GM18868 (cell line): Measurements from ENCODE around the gene ARHGEF4.

Source experiments
- ATAC-seq: cut with Tn5 transposase; IDR thresholded peaks from one replicate; pipeline ENCODE4 v1.9.1; 2021; ENCODE audit warnings: mild to moderate bottlenecking, moderate library complexity; ENCODE audit not compliant: unreplicated experiment

ARHGEF4 gene

GRCh38 chr2:130836501-130837174 is at the start of gene ARHGEF4:
Gene ARHGEF4 (plus strand): TSS chr2:130836914. CDS start chr2:130836954, 40 bp downstream.
- peak; percentile 37 for ATAC-seq

GRCh38 chr2:130787841-130788240 is 48.9 kb upstream of the ARHGEF4 start:
- ATAC-seq: no peak

- no peak for ATAC-seq
These were observed 46.4 kb upstream of the ARHGEF4 start for GRCh38 chr2:130790312-130790711.

GRCh38 chr2:130790804-130791616 is 45.7 kb upstream of the ARHGEF4 start:
- no peak for ATAC-seq

- ATAC-seq: no peak
These were observed 45.1 kb upstream of the ARHGEF4 start for GRCh38 chr2:130791617-130791939.

GRCh38 chr2:130795431-130795830 is 41.3 kb upstream of the ARHGEF4 start:
- no peak for ATAC-seq

- no peak for ATAC-seq
These were observed 40.4 kb upstream of the ARHGEF4 start for GRCh38 chr2:130796290-130796689.

GRCh38 chr2:130797493-130798435 is 39.0 kb upstream of the ARHGEF4 start:
- peak; percentile 92 for ATAC-seq

GRCh38 chr2:130798472-130799218 is 38.1 kb upstream of the ARHGEF4 start:
- ATAC-seq: no peak

GRCh38 chr2:130799295-130799694 is 37.4 kb upstream of the ARHGEF4 start:
- ATAC-seq: no peak

GRCh38 chr2:130805613-130806012 is 31.1 kb upstream of the ARHGEF4 start:
- ATAC-seq: no peak

GRCh38 chr2:130806370-130806769 is 30.3 kb upstream of the ARHGEF4 start:
- ATAC-seq: no peak

GRCh38 chr2:130807659-130808385 is 28.9 kb upstream of the ARHGEF4 start:
- ATAC-seq: no peak

GRCh38 chr2:130808482-130809268 is 28.0 kb upstream of the ARHGEF4 start:
- no peak for ATAC-seq

GRCh38 chr2:130810490-130810889 is 26.2 kb upstream of the ARHGEF4 start:
- ATAC-seq: no peak

GRCh38 chr2:130813722-130814121 is 23.0 kb upstream of the ARHGEF4 start:
- ATAC-seq: no peak

GRCh38 chr2:130814931-130815680 is 21.6 kb upstream of the ARHGEF4 start:
- no peak for ATAC-seq

- no peak for ATAC-seq
These were observed 17.9 kb upstream of the ARHGEF4 start for GRCh38 chr2:130818809-130819208.
